Fibroblast of lung (primary cell): Measurements from ENCODE around the gene ZNF486.

Source experiments
- CTCF ChIP-seq, 2 donors: IDR thresholded peaks in 1 of 2; conservative IDR thresholded peaks in 1 of 2; 1 replicate in 1 of 2; 2 replicates in 1 of 2; pipeline ENCODE4 v1.5.1; 2011 to 2012; ENCODE audit warnings: low read length in 2 of 2, control low read depth in 1 of 2, inconsistent platforms in 1 of 2, low read depth in 1 of 2, mild to moderate bottlenecking in 1 of 2
- EZH2 ChIP-seq: IDR thresholded peaks from 2 replicates; pipeline ENCODE4 v1.5.1; 2012; ENCODE audit warnings: low read length, control low read depth, mild to moderate bottlenecking; ENCODE audit errors: missing control alignments

- no peak for TF ChIP-seq CTCF (conservative IDR thresholded peaks at IDR 0.05 in 1 of 2, IDR thresholded peaks at IDR 0.05 in 1 of 2; ENCODE audit: low read depth in 1 of 2, low read length in 2 of 2)
- TF ChIP-seq EZH2: no peak
These were observed 76.6 kb downstream of the ZNF486 start for GRCh38 chr19:20243629-20244028.
